Measurements from ENCODE around the gene AAGAB.
A peak's percentile ranks its signal among the peaks of the same experiment; 100 is the strongest.
"Not testable (repeated sequence)": the region's sequence is repeated elsewhere in the genome, so short reads cannot be mapped to it uniquely, and the experiment has no call there.

AAGAB gene

DNA sequence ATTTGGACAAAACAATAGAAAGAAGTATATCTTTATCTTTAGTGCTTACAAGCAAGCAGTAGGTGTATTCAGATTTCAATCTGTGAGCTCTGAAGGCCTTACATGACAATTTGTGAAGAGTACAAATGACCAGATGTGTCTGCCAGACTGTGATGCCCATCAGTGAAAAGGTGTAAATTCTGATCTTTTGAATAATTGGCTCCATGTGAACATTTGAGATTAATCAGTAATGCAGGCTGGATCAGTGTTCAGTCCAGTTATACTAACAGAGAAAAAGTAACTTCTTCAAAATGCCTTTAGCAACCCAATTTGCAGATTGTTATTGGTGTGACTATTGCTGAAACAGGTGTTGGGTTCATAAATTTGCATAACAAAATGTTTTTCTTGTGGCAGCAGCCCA lies 5.3 kb upstream of the AAGAB start:
- no peak overlapping the region for H3K27ac ChIP-seq
- TF ChIP-seq, protein P1, sequence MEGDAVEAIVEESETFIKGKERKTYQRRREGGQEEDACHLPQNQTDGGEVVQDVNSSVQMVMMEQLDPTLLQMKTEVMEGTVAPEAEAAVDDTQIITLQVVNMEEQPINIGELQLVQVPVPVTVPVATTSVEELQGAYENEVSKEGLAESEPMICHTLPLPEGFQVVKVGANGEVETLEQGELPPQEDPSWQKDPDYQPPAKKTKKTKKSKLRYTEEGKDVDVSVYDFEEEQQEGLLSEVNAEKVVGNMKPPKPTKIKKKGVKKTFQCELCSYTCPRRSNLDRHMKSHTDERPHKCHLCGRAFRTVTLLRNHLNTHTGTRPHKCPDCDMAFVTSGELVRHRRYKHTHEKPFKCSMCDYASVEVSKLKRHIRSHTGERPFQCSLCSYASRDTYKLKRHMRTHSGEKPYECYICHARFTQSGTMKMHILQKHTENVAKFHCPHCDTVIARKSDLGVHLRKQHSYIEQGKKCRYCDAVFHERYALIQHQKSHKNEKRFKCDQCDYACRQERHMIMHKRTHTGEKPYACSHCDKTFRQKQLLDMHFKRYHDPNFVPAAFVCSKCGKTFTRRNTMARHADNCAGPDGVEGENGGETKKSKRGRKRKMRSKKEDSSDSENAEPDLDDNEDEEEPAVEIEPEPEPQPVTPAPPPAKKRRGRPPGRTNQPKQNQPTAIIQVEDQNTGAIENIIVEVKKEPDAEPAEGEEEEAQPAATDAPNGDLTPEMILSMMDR (conservative IDR thresholded peaks at IDR 0.05): no peak
- no peak for TF ChIP-seq ZFX (IDR thresholded peaks at IDR 0.05)

DNA sequence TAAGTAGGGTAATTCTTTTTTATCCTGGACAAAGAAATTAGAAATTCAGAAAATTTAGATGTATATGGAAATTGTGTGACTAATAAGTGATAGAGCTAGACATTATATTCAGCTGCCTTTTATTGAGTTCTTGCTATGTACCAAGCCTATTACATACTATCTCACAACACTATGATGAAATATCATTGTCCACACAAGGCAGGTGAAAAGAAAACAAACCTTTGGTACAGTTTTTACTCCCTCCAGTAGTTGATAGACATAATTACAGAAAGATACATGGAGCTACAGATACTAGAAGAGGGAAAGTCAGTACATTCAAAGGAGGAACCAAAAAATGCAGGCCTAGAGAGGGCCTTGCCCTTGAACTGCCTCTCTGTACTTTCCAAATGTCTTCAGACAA lies 4.9 kb upstream of the AAGAB start:
- TF ChIP-seq ZFX (IDR thresholded peaks at IDR 0.05): no peak
- TF ChIP-seq, protein P1 (conservative IDR thresholded peaks at IDR 0.05): no peak
- no peak overlapping the region for H3K27ac ChIP-seq

DNA sequence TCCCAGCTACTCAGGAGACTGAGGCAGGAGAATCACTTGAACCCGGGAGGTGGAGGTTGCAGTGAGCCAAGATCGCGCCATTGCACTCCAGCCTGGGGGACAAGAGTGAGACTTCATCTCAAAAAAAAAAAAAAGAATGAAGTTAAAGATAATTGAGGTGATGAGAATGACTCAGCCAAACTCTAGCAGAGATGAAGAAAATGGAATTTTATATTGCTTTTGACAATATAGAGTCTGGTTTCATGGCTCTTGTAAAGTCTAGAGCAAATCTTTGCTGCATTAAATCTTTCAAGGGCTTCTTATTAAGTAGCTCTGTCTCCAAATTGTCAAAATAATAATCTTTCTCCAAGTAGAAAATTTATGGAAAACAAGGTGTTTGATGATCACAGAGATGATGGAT lies 4.0 kb upstream of the AAGAB start:
- H3K27ac ChIP-seq: not testable (repeated sequence)

DNA sequence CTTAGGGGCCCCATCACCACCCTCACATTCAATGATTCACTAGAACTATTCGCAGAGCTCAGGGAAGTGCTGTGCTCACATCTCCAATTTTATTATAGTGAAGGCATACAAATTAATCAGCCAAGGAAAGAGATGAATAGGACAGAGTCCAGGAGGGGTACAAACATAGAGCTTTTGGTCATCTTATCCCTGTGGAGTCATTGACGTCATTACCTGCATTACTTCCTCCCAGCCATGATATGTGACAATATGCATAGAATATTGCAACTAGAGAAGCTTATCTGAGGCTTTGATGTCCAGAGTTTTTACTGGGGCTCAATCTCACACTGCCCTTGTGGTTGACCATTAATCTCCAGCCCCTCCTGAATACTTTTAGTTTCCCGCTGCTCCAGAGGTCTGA lies 1.6 kb upstream of the AAGAB start:
- no peak overlapping the region for H3K27ac ChIP-seq
- no peak for TF ChIP-seq ZFX (IDR thresholded peaks at IDR 0.05)
- TF ChIP-seq, protein P1 (conservative IDR thresholded peaks at IDR 0.05): no peak

DNA sequence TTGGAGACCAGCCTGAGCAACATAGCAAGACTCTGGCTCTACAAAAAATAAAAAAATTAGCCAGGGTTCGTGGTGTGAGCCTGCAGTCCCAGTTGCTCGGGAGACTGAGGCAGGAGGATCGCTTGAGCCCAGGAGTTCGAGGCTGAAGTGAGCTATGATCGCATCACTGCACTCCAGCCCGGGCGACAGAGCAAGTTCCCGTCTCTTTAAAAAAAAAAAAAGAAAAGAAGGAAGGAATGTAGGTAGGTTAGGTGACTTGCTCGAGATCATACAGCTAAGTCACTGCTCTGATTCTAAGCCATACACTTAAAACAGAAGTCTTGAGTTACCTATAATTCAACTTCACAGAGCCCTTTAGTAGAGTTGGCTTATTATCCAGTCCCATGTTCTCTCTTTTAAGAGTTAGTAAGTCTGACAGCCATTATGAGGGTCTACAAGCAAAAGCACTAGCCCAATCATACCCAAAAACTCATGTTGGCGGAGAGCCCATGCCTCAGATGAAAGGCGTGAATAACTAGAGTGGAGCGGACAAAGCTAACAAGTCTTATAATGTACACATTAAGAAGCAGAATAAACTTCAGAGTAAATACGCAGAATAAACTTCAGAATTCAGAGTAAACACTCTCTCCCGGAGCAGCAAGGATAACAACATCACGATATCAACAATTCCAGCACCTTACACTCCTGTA lies 768 bp downstream of the AAGAB start:
- H3K27ac ChIP-seq: peak overlapping the region; percentile 96
- TF ChIP-seq, protein P1 (conservative IDR thresholded peaks at IDR 0.05): no peak
- TF ChIP-seq ZFX (IDR thresholded peaks at IDR 0.05): no peak

DNA sequence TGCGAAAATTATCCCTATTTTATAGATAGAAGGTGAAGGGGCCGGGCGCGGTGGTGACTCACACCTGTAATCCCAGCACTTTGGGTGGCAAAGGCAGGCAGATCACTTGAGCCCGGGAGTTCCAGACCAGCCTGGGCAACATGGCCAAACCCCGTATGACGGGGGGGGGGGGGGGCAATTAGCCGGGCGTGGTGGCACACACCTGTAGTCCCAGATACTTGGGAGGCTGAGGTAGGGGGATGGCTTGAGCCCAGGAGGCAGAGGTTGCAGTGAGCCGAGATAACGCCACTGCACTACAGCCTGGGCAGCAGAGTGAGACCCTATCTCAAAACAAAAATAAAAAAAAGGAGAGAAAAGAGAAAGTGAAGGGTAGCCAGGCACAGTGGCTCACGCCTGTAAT lies 1.4 kb downstream of the AAGAB start:
- TF ChIP-seq, protein P1 (conservative IDR thresholded peaks at IDR 0.05): no peak
- no peak for TF ChIP-seq ZFX (IDR thresholded peaks at IDR 0.05)
- H3K27ac ChIP-seq: peak overlapping the region; percentile 96

DNA sequence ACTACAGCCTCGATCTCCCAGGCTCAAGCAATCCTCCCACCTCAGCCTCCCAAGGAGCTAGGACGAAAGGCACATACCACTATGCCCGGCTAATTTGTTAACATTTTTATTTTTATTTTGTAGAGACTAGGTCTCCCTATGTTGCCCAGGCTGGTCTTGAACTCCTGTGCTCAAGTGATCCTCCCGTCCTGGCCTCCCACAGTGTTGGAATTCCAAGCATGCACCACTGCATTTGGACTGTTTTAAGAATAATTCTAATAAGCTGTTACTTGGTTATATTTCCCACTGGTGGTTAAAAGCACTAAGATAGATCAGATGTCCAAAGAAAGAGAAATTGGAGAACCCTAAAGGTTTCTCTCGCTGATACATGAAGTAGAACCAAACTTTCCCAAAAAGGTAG lies 3.1 kb downstream of the AAGAB start:
- no peak overlapping the region for H3K27ac ChIP-seq
- TF ChIP-seq, protein P1 (conservative IDR thresholded peaks at IDR 0.05): no peak
- no peak for TF ChIP-seq ZFX (IDR thresholded peaks at IDR 0.05)

DNA sequence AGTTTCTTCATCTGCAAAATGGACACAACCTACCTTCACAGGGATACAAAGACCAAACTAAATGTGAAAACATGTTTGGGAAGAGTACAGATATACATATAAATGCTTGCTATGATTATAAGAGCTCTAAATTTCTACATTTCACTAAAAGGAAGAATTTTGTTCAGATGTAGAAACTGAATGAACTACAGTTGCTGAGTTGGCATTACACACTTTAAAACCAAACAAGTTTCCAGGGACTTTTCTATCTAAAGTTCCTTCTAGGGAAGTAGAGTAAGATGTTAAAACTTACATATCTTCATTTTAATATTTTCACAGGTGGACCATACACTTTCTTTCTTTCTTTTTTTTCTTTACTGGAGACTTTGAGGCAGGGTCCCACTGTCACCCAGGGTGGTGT lies 4.6 kb downstream of the AAGAB start:
- H3K27ac ChIP-seq: no peak overlapping the region
- TF ChIP-seq, protein P1 (conservative IDR thresholded peaks at IDR 0.05): no peak
- no peak for TF ChIP-seq ZFX (IDR thresholded peaks at IDR 0.05)

All from C4-2B (cell line).